ENCODE data around the gene ABCB9. TPM values are rescaled to one million over a fixed set of nuclear protein-coding genes. Genes with fewer than 3 reads are reported as not detected.

The ABCB9 gene
- total RNA-seq, 3 donors from 2014 or later: 6.3 to 8.2 (median 6.4) TPM

- ATAC-seq (no peak), DNase-seq (no peak)
- Histone ChIP-seq H3K4me3 (peak overlapping the region; percentile 90), H3K36me3 (ENCODE audit: low read depth) (no peaks in the 10 kb centered on the region), H3K9me3 (no peaks in the 10 kb centered on the region), H3K4me1 (ENCODE audit: low read depth) (peaks cover 28% of the 10 kb centered on the region)
- no peak for TF ChIP-seq CTCF (IDR thresholded peaks at IDR 0.05)
- intact Hi-C loops (cut with DNase I, micrococcal nuclease): no loop called here
Observed at GRCh38 chr12:122975790-122976647, 9.8 kb upstream of the ABCB9 start.

- intact Hi-C loops (cut with DNase I, micrococcal nuclease): no loop called here
- Histone ChIP-seq H3K36me3 (ENCODE audit: low read depth) (no peaks in the 10 kb centered on the region), H3K9me3 (no peaks in the 10 kb centered on the region), H3K4me3 (peak within 1 kb of the TSS; percentile 90), H3K4me1 (ENCODE audit: low read depth) (peaks cover 28% of the 10 kb centered on the region)
- DNase-seq: peak; percentile 95
- no peak for TF ChIP-seq CTCF (IDR thresholded peaks at IDR 0.05)
- peak; percentile 89 for ATAC-seq
Observed at GRCh38 chr12:122974892-122975789, 8.9 kb upstream of the ABCB9 start, which contains the start of gene OGFOD2. Gene OGFOD2, plus strand, starts transcription at chr12:122975244. Its CDS starts 8 bp downstream, at chr12:122975252.

DNA sequence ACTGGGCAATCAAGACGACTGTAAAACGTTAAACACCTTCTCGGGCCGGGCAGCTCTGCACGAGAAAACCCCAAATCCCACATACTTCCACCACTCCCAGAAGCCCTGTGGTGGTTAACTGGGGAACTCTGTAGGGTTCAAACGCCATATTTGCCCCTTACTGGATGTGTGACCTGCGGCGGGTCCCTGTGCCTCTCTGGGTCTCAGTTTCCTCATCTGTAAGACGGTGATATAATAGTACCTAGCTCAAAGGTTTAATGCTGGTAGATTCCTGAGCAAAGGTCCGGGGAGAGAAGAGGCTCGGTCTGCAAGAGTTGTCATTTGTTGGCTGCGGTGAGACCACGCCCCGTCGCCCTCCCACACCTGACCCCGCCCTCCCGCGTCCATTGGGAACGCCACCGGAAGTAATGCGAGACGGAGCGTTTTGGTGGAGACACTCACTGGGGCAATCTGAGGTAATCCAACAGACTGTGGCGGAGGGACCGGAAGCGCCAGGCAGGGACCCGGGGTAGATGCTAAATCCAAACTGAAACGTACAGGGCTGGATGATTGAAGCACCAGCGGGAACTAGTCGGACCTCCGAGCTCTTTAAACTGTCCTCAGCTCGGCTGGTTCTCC lies 8.1 kb upstream of the ABCB9 start:
- DNase-seq (peak; percentile 99 to 100 (median 99)), ATAC-seq (peak; percentile 94)
- peak overlapping the region; percentile 90 for H3K4me3 ChIP-seq
- intact Hi-C loops (cut with DNase I, micrococcal nuclease): no loop called here
- no peaks in the 10 kb centered on the region for H3K9me3 ChIP-seq
- no peaks in the 10 kb centered on the region for H3K36me3 ChIP-seq (ENCODE audit: low read depth)
- TF ChIP-seq CTCF (IDR thresholded peaks at IDR 0.05): no peak
- H3K4me1 ChIP-seq (ENCODE audit: low read depth): peaks cover 29% of the 10 kb centered on the region

DNA sequence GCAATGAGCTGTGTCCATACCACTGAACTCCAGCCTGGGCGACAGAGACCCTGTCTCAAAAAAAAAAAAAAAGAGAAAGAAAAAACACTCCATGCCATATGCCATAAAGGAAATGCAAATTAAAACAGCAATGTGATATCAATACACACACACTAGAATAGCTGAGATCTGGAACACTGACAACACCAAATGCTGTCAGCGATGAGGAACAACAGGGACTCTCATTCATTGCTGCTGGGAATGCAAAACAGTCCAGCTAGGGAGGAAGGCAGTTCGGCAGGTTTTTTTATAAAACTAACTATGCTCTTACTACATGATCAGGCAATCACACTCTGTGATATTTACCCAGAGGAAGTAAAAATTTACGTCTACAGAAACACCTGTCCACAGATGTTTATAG lies 3.4 kb upstream of the ABCB9 start:
- no peak for DNase-seq
- intact Hi-C loops (cut with DNase I, micrococcal nuclease): no loop called here
- no peak overlapping the region for H3K4me3 ChIP-seq
- ATAC-seq: peak; percentile 0
- no peaks in the 10 kb centered on the region for H3K9me3 ChIP-seq
- peaks cover 25% of the 10 kb centered on the region for H3K4me1 ChIP-seq (ENCODE audit: low read depth)
- H3K36me3 ChIP-seq (ENCODE audit: low read depth): no peaks in the 10 kb centered on the region
- TF ChIP-seq CTCF (IDR thresholded peaks at IDR 0.05): no peak

- intact Hi-C loops (cut with DNase I, micrococcal nuclease): no loop called here
- ATAC-seq (no peak), DNase-seq (no peak)
- no peak for TF ChIP-seq CTCF (IDR thresholded peaks at IDR 0.05)
- H3K36me3 ChIP-seq (ENCODE audit: low read depth): no peaks in the 10 kb centered on the region
- no peaks in the 10 kb centered on the region for H3K9me3 ChIP-seq
- peaks cover 21% of the 10 kb centered on the region for H3K4me1 ChIP-seq (ENCODE audit: low read depth)
- no peak overlapping the region for H3K4me3 ChIP-seq
Observed at GRCh38 chr12:122968104-122968503, 1.8 kb upstream of the ABCB9 start.
